Prostate gland (tissue), 2 donors: ENCODE results near the gene SRP68. TPM values are rescaled to one million over a fixed set of nuclear protein-coding genes. Genes with fewer than 3 reads are reported as not detected.
"Not testable (repeated sequence)": the region's sequence is repeated elsewhere in the genome, so short reads cannot be mapped to it uniquely, and the experiment has no call there.

ENCODE experiments used
- DNase-seq: peaks from one replicate; pipeline ENCODE4 v3.0.0-alpha.2; 2019; ENCODE audit warnings: low spot score
- H3K27ac ChIP-seq, 2 donors: fragments of 200-600 bp; sonication (generic); 2 replicates each; pipeline ENCODE4 v1.5.1; 2017 to 2019
- H3K27me3 ChIP-seq: fragments of 200-600 bp; sonication (generic); replicated peaks from 2 replicates; pipeline ENCODE4 v1.5.1; 2019; ENCODE audit not compliant: insufficient read depth
- H3K36me3 ChIP-seq, 2 donors: fragments of 200-600 bp; sonication (generic); 1 replicate in 1 of 2; 2 replicates in 1 of 2; pipeline versions ENCODE4 v1.5.1 to v1.8.1; 2017 to 2019
- H3K4me1 ChIP-seq: fragments of 200-600 bp; sonication (generic); replicated peaks from 2 replicates; pipeline ENCODE4 v1.5.1; 2019
- H3K4me3 ChIP-seq, 2 donors: fragments of 200-600 bp; sonication (generic); 2 replicates each; pipeline ENCODE4 v1.5.1; 2017 to 2019
- H3K9me3 ChIP-seq: fragments of 200-600 bp; sonication (generic); 2 replicates; pipeline ENCODE4 v1.5.1; 2017
- POLR2A ChIP-seq: fragments of 450-650 bp; IDR thresholded peaks from one replicate; pipeline ENCODE4 v1.6.1; 2016; ENCODE audit warnings: antibody characterized with exemption, mild to moderate bottlenecking
- POLR2AphosphoS5 ChIP-seq: sonication (generic); formaldehyde crosslinking; IDR thresholded peaks from one replicate; pipeline ENCODE4 v1.6.1; 2017; ENCODE audit warnings: antibody characterized with exemption
- WGBS: methylation state at CpG from one replicate; pipeline ENCODE4 v1.1.5; 2018; 5-methylcytosine and 5-hydroxymethylcytosine counted together
- intact Hi-C: fragments of 100-400 bp; cut with DNase I; formaldehyde crosslinking; loops from one replicate; pipeline ENCODE4 v1.14.2; 2022
- total RNA-seq, 2 donors: library from RNA; depleted of rRNA; stranded (reverse); fragments of >200 nt; gene quantifications; one replicate each; pipeline ENCODE4 v1.1.0, GENCODE V29; 2016
- TF ChIP-seq, protein P1 (sequence below), 4 experiments: fragments of 200-600 bp in 2 of 4; fragments of 450-650 bp in 2 of 4; sonication (generic) in 2 of 4; IDR thresholded peaks; 1 replicate in 3 of 4; 2 replicates in 1 of 4; pipeline ENCODE4 v1.5.1; 2016 to 2019; ENCODE audit warnings: antibody characterized with exemption in 4 of 4, mild to moderate bottlenecking in 2 of 4, moderate library complexity in 2 of 4

The SRP68 gene
- total RNA-seq, 2 donors from 2014 or later: 33.5 to 51.2 TPM

DNA sequence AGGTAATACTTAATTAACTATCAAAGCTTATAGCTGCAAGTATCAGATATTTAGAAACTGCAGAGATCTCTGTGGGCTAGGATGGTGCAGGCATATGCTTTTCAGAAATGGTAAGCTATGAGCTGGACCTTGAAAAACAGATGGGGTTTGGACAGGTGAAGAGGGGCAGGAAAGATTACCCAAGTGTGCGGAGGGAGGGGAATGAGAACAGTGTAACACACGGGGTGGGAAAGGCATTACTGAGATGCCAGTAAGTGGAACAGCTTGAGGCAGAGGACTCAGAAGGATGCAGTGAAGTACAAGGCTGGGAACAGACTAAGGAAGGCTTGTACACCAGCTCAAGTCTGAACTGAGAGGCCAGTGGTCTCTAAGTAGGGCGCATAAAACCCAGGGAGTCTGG is 23.1 kb downstream of the SRP68 start:
- WGBS: 92% methylated on average over 3 of the region's 3 CpGs
- Histone ChIP-seq H3K4me1 (no peaks in the 10 kb centered on the region), H3K27ac (no peak overlapping the region), H3K36me3 (peaks cover 12 to 33% of the 10 kb centered on the region in 2 donors), H3K27me3 (no peaks in the 10 kb centered on the region), H3K4me3 (no peak overlapping the region), H3K9me3 (no peaks in the 10 kb centered on the region)
- intact Hi-C loops: no loop called here
- DNase-seq: no peak
- no peak for TF ChIP-seq POLR2AphosphoS5
- TF ChIP-seq POLR2A: no peak
- TF ChIP-seq, protein P1, sequence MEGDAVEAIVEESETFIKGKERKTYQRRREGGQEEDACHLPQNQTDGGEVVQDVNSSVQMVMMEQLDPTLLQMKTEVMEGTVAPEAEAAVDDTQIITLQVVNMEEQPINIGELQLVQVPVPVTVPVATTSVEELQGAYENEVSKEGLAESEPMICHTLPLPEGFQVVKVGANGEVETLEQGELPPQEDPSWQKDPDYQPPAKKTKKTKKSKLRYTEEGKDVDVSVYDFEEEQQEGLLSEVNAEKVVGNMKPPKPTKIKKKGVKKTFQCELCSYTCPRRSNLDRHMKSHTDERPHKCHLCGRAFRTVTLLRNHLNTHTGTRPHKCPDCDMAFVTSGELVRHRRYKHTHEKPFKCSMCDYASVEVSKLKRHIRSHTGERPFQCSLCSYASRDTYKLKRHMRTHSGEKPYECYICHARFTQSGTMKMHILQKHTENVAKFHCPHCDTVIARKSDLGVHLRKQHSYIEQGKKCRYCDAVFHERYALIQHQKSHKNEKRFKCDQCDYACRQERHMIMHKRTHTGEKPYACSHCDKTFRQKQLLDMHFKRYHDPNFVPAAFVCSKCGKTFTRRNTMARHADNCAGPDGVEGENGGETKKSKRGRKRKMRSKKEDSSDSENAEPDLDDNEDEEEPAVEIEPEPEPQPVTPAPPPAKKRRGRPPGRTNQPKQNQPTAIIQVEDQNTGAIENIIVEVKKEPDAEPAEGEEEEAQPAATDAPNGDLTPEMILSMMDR (IDR thresholded peaks at IDR 0.05): no peak

DNA sequence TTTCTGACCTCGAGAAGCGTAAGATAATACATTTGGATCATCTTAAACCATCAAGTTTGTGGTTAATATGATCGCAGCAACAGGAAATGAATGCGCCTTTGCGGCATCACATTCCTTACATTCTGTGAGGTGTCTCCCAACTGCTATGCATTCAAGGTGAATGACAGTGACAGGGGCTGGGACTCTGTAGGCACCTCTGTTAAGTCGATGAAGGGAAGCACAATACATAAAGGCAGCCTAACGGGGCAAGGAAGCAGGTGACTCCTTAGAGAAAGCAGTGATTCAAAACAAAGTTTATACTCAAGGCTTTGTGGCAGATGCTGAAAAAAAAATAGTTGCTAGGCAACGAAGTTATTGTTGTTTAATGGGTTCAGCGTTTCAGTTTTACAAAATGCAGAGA is 23.6 kb downstream of the SRP68 start:
- no peak for DNase-seq
- Histone ChIP-seq H3K36me3 (peaks cover 12 to 37% of the 10 kb centered on the region in 2 donors), H3K9me3 (no peaks in the 10 kb centered on the region), H3K27me3 (no peaks in the 10 kb centered on the region), H3K27ac (no peak overlapping the region), H3K4me1 (no peaks in the 10 kb centered on the region), H3K4me3 (no peak overlapping the region)
- intact Hi-C loops: no loop called here
- TF ChIP-seq, protein P1 (IDR thresholded peaks at IDR 0.05): no peak
- no peak for TF ChIP-seq POLR2AphosphoS5
- TF ChIP-seq POLR2A: no peak
- 65% methylated on average over 9 of the region's 9 CpGs for WGBS

DNA sequence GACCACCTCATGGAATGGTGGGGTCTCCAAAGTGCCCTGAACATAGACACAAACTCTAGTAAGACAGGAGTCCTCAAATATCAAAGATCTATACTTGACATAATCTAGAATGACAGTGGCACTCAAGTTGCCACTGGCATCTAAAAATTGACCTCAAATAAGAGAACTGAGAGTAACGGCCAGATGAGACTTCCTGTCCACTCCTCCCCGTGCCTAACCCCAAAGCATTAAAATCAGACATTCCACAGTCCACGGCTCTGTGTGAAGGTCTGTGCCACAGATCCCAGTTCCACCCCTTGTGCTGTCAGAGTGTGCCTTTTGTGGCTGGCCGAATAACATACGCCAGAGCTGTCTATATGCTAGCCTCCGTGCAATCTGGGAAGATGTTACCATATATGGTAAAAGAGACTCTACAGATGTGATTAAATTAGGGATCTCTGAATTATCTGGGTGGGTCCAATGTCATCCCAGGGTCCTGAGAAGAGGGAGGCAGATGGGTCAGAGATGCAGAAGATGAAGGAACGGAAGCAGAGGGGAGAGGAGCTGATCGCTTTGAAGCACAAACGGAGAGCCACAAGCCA is 24.2 kb downstream of the SRP68 start:
- H3K27ac ChIP-seq: no peak overlapping the region
- 77% methylated on average over 9 of the region's 9 CpGs for WGBS

DNA sequence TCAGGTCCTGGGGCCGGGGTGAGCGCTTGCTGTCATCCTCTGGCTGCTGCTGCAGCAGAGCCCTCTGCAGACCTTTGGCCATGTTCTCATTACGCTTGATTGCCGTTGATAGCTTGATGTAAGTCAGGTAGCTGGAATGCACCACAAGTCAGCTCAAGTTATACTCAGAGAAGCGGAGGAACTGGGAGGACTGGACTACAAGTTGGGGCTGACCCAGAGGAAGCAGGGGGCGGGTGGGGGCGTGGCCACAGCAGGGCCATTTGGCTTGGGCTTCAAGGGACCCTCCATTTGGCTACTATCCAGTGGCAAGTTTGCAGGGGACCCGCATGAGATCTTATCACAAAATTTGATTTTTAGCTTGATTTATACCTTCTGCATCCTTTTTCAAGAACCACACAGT is 26.3 kb downstream of the SRP68 start:
- intact Hi-C loops: no loop called here
- H3K27me3 ChIP-seq: no peaks in the 10 kb centered on the region
- no peak overlapping the region for H3K4me3 ChIP-seq
- no peaks in the 10 kb centered on the region for H3K4me1 ChIP-seq
- no peak for TF ChIP-seq POLR2AphosphoS5
- no peak overlapping the region for H3K27ac ChIP-seq
- 57% methylated on average over 8 of the region's 8 CpGs for WGBS
- DNase-seq: no peak
- peaks cover 16 to 37% of the 10 kb centered on the region in 2 donors for H3K36me3 ChIP-seq
- no peaks in the 10 kb centered on the region for H3K9me3 ChIP-seq

More for the DNA sequence above, 24.2 kb downstream of the SRP68 start:
- Histone ChIP-seq H3K4me1 (no peaks in the 10 kb centered on the region), H3K4me3 (no peak overlapping the region), H3K9me3 (no peaks in the 10 kb centered on the region), H3K27me3 (no peaks in the 10 kb centered on the region), H3K36me3 (peaks cover 12 to 37% of the 10 kb centered on the region in 2 donors)
- intact Hi-C loops: no loop called here
- TF ChIP-seq, protein P1 (IDR thresholded peaks at IDR 0.05): no peak
- TF ChIP-seq POLR2AphosphoS5 (no peak), POLR2A (no peak)
- DNase-seq: no peak

DNA sequence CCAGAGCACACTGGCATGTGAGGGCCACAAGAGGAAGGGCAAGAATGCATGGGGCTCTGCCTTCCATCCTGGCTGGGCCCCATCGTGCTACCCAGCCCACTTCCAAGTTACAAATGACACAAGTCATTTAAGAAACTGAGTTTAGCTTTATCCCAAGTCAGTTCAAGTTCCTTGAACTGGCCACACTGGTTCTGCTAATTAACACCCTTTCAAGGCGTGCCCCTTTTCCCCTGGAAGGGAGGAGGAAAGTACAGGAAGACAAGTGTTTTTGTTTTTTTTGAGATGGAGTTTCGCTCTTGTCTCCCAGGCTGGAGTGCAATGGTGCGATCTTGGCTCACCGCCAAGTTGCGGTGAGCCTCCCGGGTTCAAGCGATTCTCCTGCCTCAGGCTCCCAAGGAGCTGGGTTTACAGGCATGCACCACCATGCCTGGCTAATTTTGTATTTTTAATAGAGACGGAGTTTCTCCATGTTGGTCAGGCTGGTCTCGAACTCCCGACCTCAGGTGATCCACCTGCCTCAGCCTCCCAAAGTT is 27.8 kb downstream of the SRP68 start:
- H3K27ac ChIP-seq, DNase-seq, H3K9me3 ChIP-seq, H3K27me3 ChIP-seq, H3K4me3 ChIP-seq, intact Hi-C loops, H3K4me1 ChIP-seq: not testable (repeated sequence)
- peaks cover 27 to 49% of the 10 kb centered on the region in 2 donors for H3K36me3 ChIP-seq
- 70% methylated on average over 11 of the region's 11 CpGs for WGBS

DNA sequence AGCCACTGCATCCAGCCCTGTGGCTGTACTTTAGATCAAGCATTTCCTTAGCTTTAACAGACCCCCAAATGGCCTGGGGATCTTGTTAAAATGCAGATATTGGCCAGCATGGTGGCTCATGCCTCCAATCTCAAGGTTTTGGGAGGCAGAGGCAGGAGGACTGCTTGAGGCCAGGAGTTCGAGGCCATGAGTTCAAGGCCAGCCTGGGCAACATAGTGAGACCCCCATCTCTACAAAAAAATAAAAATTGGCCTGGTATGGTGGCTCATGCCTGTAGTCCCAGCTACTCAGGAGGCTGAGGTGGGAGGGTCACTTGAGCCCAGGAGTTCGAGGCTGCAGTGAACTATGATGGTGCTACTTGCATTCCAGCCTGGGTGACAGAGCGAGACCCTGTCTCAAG is 29.4 kb downstream of the SRP68 start:
- DNase-seq, H3K4me1 ChIP-seq, H3K27ac ChIP-seq, H3K4me3 ChIP-seq, intact Hi-C loops, H3K9me3 ChIP-seq, H3K27me3 ChIP-seq: not testable (repeated sequence)
- peaks cover 26 to 54% of the 10 kb centered on the region in 2 donors for H3K36me3 ChIP-seq
- 96% methylated on average over 3 of the region's 3 CpGs for WGBS
